Measurements from ENCODE around the gene TRMT2A.
A peak's percentile ranks its signal among the peaks of the same experiment; 100 is the strongest.

The TRMT2A gene

DNA sequence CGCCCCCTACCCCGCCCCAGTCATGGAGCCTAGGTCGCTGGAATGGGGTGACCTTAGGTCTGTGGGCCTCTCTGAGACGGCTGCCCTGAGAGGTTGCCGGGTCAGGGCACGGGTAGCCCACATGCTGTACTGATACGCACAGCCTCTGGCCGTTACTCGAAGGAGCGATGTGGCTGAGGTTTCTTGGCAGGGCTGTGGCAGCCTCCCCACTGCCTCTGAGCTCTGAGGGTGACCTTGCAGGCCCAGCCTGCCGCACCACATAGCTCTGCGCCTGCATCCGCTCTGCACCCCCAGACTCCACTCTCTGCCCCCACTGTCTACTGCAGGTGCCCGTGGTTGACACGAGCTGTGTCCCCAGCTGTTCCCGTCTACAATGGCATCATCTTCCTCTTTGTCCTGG, 21.8 kb upstream of the TRMT2A start:
- no peak overlapping the region for H3K9ac ChIP-seq (ENCODE audit: low read depth, low read length)
- H3K4me1 ChIP-seq (ENCODE audit: control insufficient read depth, insufficient read depth, low read length), result peaks cover 39% of the 10 kb centered on the region
- peaks cover 18% of the 10 kb centered on the region for H3K36me3 ChIP-seq (ENCODE audit: insufficient read depth, low read length)
- H3K4me2 ChIP-seq (ENCODE audit: low read length), result no peak overlapping the region
- no peaks in the 10 kb centered on the region for H3K9me3 ChIP-seq (replicated peaks; ENCODE audit: low read length)
- no peak overlapping the region for H3K4me3 ChIP-seq (ENCODE audit: low read length)
- no peaks in the 10 kb centered on the region for H3K27me3 ChIP-seq (ENCODE audit: control insufficient read depth, insufficient read depth, low read length)

DNA sequence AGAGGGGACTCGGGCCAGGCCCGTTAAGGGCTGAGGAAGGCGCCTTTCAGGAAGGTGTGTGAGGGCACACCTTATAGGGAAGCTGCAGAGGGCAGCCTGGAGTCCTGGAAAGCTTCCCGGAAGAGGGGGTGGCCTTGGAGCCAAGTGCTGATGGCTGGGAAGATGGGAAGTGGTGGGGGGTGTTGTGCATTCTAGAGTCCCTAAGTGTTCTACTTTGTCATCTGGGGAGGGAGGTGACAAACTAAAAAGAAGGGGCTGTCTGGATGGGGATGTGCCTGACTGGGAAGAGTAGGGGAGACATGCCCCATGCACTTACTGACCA, 21.4 kb upstream of the TRMT2A start:
- H3K27me3 ChIP-seq (ENCODE audit: control insufficient read depth, insufficient read depth, low read length), result no peaks in the 10 kb centered on the region
- no peak overlapping the region for H3K9ac ChIP-seq (ENCODE audit: low read depth, low read length)
- H3K36me3 ChIP-seq (ENCODE audit: insufficient read depth, low read length), result peaks cover 18% of the 10 kb centered on the region
- no peak overlapping the region for H3K4me2 ChIP-seq (ENCODE audit: low read length)
- H3K4me3 ChIP-seq (ENCODE audit: low read length), result no peak overlapping the region
- no peaks in the 10 kb centered on the region for H3K9me3 ChIP-seq (replicated peaks; ENCODE audit: low read length)
- H3K4me1 ChIP-seq (ENCODE audit: control insufficient read depth, insufficient read depth, low read length), result peaks cover 43% of the 10 kb centered on the region

DNA sequence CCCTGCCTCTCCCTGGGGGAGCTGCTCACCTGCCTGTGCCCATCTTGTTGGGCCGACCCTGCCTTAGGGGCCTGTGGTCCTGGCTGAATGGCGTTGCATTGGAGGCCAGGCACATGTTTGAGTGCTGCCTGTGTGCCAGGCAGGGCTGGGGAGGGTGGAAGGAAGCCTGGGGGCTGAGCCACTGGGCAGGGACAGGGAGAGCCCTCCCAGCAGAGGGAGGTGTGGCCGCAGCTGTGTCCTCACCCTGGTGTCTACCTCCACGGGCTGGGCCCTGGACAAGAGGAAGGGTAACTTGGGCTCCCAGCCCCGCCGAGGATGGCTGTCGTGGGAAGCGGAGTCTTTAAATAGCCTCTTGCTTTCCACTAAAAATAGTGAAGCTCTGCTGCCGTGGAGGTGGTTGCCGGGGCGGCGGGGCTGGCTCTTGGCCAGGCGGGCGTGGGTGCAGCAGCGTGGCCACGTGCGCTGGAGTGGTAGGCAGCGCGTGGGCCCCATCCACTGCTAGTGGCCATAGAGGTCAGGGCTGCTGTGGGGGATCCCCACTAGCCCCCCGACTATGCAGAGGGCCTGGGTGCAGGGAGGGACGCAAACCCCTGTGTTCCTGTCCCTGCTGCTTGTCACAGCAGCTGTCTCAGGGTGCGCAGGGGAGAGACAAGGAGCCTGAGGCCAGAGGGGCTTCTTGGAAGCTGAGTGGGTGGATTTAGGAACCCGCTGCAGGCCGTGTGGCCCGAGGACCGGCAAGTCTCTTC, 20.8 kb upstream of the TRMT2A start:
- H3K9me3 ChIP-seq (replicated peaks; ENCODE audit: low read length), result no peaks in the 10 kb centered on the region
- no peak overlapping the region for H3K9ac ChIP-seq (ENCODE audit: low read depth, low read length)
- peaks cover 48% of the 10 kb centered on the region for H3K4me1 ChIP-seq (ENCODE audit: control insufficient read depth, insufficient read depth, low read length)
- peak overlapping the region; percentile 32 for H3K4me3 ChIP-seq (ENCODE audit: low read length)
- no peaks in the 10 kb centered on the region for H3K27me3 ChIP-seq (ENCODE audit: control insufficient read depth, insufficient read depth, low read length)
- peaks cover 17% of the 10 kb centered on the region for H3K36me3 ChIP-seq (ENCODE audit: insufficient read depth, low read length)
- H3K4me2 ChIP-seq (ENCODE audit: low read length), result peak overlapping the region; percentile 62

DNA sequence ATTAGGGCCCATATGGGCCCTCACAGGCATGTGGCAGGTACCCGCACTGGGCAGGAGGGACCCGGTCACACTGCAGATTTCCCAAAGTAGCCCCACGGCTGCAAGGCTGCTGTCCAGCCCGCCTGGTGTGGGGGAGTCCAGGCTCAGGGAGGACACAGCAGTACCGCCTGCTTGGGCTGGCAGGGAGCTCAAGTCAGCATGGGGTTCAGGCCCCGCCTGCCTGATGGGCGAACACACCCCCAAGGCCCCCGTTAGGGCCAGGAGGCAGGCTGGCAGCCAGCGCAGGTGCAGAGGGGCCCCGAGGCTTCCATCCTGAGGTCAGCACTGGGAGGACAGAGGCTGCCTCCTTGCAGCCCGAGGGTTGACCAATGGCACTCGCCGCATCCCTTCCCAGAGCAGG, 20.1 kb upstream of the TRMT2A start:
- Histone ChIP-seq H3K27me3 (ENCODE audit: control insufficient read depth, insufficient read depth, low read length) (no peaks in the 10 kb centered on the region), H3K4me1 (ENCODE audit: control insufficient read depth, insufficient read depth, low read length) (peaks cover 47% of the 10 kb centered on the region), H3K9me3 (replicated peaks; ENCODE audit: low read length) (no peaks in the 10 kb centered on the region), H3K36me3 (ENCODE audit: insufficient read depth, low read length) (peaks cover 12% of the 10 kb centered on the region), H3K9ac (ENCODE audit: low read depth, low read length) (no peak overlapping the region), H3K4me3 (ENCODE audit: low read length) (no peak overlapping the region), H3K4me2 (ENCODE audit: low read length) (peak overlapping the region; percentile 62)

DNA sequence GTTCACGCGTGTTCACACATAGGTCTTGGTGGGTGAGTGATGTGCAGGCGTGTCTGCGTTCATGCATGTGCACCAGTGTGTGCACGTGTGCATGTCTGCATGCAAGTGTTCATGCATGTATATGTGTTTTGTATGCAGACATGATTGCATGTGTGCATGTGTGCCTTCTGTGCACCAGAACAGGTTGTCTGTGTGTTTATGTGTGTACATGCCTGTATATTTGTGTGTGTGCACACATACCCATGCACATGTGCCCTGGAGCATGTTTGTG, 19.5 kb upstream of the TRMT2A start:
- no peak overlapping the region for H3K4me3 ChIP-seq (ENCODE audit: low read length)
- H3K4me2 ChIP-seq (ENCODE audit: low read length), result no peak overlapping the region
- H3K9ac ChIP-seq (ENCODE audit: low read depth, low read length), result no peak overlapping the region
- H3K4me1 ChIP-seq (ENCODE audit: control insufficient read depth, insufficient read depth, low read length), result peaks cover 41% of the 10 kb centered on the region
- H3K9me3 ChIP-seq (replicated peaks; ENCODE audit: low read length), result no peaks in the 10 kb centered on the region
- H3K36me3 ChIP-seq (ENCODE audit: insufficient read depth, low read length), result peaks cover 12% of the 10 kb centered on the region
- no peaks in the 10 kb centered on the region for H3K27me3 ChIP-seq (ENCODE audit: control insufficient read depth, insufficient read depth, low read length)

DNA sequence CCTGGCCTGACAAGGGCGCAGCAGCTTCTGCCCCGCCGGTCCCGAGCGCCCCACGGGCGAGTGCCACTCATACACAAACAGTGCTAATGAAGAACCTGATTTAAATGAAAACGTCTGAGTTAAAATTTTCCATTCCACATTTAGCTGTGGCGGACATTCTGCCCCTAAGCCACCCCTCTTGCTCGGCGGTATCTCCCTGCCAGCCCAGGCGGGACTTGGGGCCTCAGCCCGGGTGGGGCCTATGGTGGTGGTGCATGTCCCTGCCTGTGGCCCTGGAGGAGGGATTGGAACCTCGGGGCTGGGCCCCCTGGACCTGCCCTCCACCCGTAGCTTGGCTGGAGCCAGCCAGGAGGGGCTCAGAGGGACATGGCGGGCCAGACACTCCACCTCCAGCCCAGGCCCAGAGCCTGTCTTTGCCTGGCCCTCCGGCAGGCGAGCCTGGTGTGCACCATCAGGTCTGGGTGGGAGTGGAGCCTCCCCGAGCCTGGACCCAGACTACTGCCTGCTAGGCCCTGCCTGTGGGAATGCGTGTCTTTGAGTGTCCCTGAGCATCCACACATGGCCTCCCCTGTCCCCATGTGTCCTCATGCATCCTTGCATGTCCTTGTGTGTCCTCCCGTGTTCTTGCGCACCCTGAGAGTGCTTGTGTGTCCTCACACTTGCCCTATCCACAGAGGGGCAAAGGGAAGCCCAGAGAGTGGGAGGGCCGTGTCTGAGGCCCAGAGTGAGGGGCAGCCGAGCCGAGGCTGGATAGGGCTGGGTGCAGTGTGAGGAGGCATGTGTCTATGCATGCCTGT, 19.0 kb upstream of the TRMT2A start:
- Histone ChIP-seq H3K36me3 (ENCODE audit: insufficient read depth, low read length) (peaks cover 9% of the 10 kb centered on the region), H3K27me3 (ENCODE audit: control insufficient read depth, insufficient read depth, low read length) (no peaks in the 10 kb centered on the region), H3K4me1 (ENCODE audit: control insufficient read depth, insufficient read depth, low read length) (peaks cover 36% of the 10 kb centered on the region), H3K9me3 (replicated peaks; ENCODE audit: low read length) (no peaks in the 10 kb centered on the region), H3K9ac (ENCODE audit: low read depth, low read length) (no peak overlapping the region), H3K4me3 (ENCODE audit: low read length) (no peak overlapping the region), H3K4me2 (ENCODE audit: low read length) (no peak overlapping the region)

DNA sequence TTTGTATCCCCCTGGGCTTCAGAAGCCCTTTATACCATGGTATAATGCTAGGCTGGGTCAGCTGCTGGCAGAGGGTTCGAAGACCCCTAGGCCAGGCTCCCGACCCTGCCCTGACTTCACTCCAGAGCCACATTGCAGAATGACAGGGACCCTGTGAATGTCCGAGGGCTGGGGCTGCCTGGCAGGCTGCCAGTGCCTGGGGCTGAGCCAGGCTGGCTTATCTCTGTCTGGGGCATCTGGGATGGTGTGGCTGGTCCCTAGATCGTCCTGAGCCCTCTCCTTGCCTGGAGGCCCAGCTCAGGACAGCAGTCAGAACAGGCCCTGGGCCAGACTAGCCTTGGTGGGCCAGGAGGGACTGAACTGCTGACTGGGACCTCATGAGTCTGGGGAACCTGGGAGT, 18.2 kb upstream of the TRMT2A start:
- peaks cover 35% of the 10 kb centered on the region for H3K4me1 ChIP-seq (ENCODE audit: control insufficient read depth, insufficient read depth, low read length)

DNA sequence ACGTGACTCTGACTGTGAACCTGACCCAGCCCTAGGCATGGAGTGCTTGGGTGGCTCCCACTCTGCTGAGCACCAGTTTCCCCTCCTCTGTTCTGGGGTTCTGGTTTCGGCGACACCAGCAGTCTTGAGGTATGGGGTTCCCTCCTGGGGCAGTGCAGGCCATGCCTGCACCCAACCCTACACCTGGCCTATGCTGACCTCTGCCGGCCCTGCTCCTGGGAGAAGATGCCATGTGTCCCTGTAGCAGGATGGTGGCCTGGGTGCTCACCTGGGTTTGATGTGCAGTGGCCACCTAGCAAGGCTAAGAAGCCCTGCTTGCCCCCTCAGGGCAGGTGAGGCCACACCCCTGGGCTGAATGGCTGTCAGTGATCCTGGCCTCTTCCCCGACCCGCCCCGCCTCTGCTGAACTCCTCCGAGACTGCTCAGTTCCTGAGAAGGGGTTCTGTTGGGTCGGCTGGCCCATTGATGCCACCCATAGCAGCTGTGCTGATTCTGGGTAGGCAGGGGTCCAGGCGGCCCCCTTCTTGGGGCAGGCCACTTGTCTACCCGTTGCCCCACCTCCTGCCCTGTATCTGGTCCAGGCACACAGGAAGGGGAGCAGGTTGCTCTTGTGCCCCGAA, 17.0 kb upstream of the TRMT2A start:
- H3K9me3 ChIP-seq (replicated peaks; ENCODE audit: low read length), result no peaks in the 10 kb centered on the region
- H3K4me3 ChIP-seq (ENCODE audit: low read length), result no peak overlapping the region
- peaks cover 35% of the 10 kb centered on the region for H3K4me1 ChIP-seq (ENCODE audit: control insufficient read depth, insufficient read depth, low read length)
- no peaks in the 10 kb centered on the region for H3K27me3 ChIP-seq (ENCODE audit: control insufficient read depth, insufficient read depth, low read length)
- H3K4me2 ChIP-seq (ENCODE audit: low read length), result peak overlapping the region; percentile 13
- no peaks in the 10 kb centered on the region for H3K36me3 ChIP-seq (ENCODE audit: insufficient read depth, low read length)
- no peak overlapping the region for H3K9ac ChIP-seq (ENCODE audit: low read depth, low read length)

More for the DNA sequence above, 18.2 kb upstream of the TRMT2A start:
- Histone ChIP-seq H3K9ac (ENCODE audit: low read depth, low read length) (no peak overlapping the region), H3K9me3 (replicated peaks; ENCODE audit: low read length) (no peaks in the 10 kb centered on the region), H3K4me2 (ENCODE audit: low read length) (no peak overlapping the region), H3K4me3 (ENCODE audit: low read length) (no peak overlapping the region), H3K36me3 (ENCODE audit: insufficient read depth, low read length) (peaks cover 5% of the 10 kb centered on the region), H3K27me3 (ENCODE audit: control insufficient read depth, insufficient read depth, low read length) (no peaks in the 10 kb centered on the region)

DNA sequence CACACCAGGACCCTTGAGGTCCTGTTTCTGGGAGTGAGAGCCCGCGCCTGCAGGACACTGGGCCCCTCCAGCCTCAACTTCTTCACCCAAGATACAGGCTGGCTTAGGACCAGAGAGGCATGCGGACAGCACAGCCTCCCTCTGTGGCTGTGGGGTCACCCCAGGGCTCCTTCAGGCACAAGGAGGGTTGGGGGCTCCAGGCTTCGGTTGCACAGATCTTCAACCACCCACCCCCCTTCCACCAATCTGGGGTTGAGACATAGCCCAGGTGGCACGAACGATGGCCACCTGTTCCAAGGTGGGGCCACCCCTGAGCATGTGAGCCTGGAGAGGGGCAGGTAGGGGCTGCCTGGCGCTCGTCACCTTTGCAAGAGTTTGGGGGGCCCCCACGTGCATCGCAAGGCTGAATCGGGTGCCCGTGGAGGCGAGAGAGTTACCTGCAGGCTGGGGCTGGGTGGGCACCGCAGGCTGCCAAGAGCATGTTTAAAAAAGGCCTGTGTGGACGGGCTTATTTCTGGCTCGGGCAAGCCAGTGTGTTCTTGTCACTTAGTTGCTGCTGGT, 15.7 kb upstream of the TRMT2A start:
- Histone ChIP-seq H3K9me3 (replicated peaks; ENCODE audit: low read length) (no peaks in the 10 kb centered on the region), H3K4me1 (ENCODE audit: control insufficient read depth, insufficient read depth, low read length) (peaks cover 26% of the 10 kb centered on the region), H3K36me3 (ENCODE audit: insufficient read depth, low read length) (peaks cover 6% of the 10 kb centered on the region), H3K4me3 (ENCODE audit: low read length) (peak overlapping the region; percentile 78), H3K9ac (ENCODE audit: low read depth, low read length) (peak overlapping the region; percentile 82), H3K27me3 (ENCODE audit: control insufficient read depth, insufficient read depth, low read length) (no peaks in the 10 kb centered on the region), H3K4me2 (ENCODE audit: low read length) (peak overlapping the region; percentile 88)

DNA sequence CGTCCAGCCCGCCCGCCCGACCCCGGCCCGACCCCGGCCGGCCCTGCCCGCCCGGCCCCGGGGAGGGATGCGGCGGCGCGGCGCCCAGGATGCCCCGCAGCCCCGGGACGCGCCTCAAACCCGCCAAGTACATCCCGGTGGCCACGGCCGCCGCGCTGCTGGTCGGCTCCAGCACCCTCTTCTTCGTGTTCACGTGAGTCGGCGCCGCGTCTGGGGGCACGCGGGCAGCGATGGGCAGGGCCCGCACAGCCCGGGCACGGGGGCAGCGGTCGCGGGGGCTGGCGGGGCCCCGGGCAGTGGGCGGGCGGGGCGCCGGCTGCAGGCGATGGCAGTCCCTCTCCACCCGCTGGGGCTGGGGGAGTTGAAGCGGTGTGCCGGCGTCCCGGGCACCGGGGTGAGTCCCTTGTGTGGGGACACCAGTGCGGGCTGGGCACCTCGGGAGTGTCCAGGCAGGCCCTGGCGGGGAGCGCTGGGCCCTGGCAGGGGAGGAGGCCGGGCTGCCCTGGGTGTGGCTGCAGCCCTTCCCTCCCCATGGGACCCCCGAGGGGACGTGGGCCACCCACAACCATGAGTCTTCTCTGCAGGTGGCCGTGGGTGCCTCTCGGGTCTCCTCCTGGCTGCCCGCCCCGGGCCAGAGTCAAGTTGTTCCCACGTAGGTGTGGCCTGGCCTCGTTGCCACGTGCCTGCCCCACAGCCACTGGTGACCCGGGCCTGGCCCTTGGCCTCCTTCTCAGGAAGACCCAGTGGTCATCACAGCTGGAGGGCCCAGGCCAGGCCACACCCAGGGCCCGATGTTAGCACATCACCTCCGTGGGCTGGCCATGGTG, 15.0 kb upstream of the TRMT2A start:
- Histone ChIP-seq H3K9me3 (replicated peaks; ENCODE audit: low read length) (no peaks in the 10 kb centered on the region), H3K36me3 (ENCODE audit: insufficient read depth, low read length) (peaks cover 11% of the 10 kb centered on the region), H3K4me3 (ENCODE audit: low read length) (peak overlapping the region; percentile 78), H3K27me3 (ENCODE audit: control insufficient read depth, insufficient read depth, low read length) (no peaks in the 10 kb centered on the region), H3K9ac (ENCODE audit: low read depth, low read length) (peak overlapping the region; percentile 82), H3K4me1 (ENCODE audit: control insufficient read depth, insufficient read depth, low read length) (peaks cover 19% of the 10 kb centered on the region), H3K4me2 (ENCODE audit: low read length) (peak overlapping the region; percentile 88)

DNA sequence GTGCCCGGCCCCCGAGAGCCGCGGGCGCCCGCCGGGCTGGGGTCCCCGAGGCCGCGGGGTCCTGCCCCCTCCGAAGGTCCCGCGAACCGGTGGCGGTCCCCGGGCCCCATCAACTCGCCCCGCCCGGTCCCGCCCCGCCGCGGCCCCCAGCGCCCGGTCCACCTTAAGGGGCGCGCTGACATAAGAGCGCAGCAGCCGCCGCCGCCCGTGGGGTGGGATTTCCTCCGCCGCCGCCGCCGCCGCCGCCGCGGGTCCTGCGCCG, 14.5 kb upstream of the TRMT2A start, which contains the start of gene ZDHHC8:
ZDHHC8 (plus strand) TSS at position 208 of the 262 bp plus-strand sequence. CDS start 144 bp downstream, outside the sequence.
- Histone ChIP-seq H3K27me3 (ENCODE audit: control insufficient read depth, insufficient read depth, low read length) (no peaks in the 10 kb centered on the region), H3K4me1 (ENCODE audit: control insufficient read depth, insufficient read depth, low read length) (peaks cover 16% of the 10 kb centered on the region), H3K9me3 (replicated peaks; ENCODE audit: low read length) (no peaks in the 10 kb centered on the region), H3K36me3 (ENCODE audit: insufficient read depth, low read length) (peaks cover 14% of the 10 kb centered on the region), H3K4me2 (ENCODE audit: low read length) (peak within 1 kb of the TSS; percentile 99), H3K4me3 (ENCODE audit: low read length) (peak within 1 kb of the TSS; percentile 95), H3K9ac (ENCODE audit: low read depth, low read length) (peak within 1 kb of the TSS; percentile 90)
